GM18951 (cell line): Measurements from ENCODE around the gene CPNE6.

Source experiments
- POLR2A ChIP-seq: IDR thresholded peaks from 4 replicates; pipeline ENCODE4 v1.6.1; 2011; ENCODE audit warnings: mild to moderate bottlenecking; ENCODE audit not compliant: insufficient read length, insufficient read depth; ENCODE audit errors: extremely low read depth
- in situ Hi-C: fragments of 300-500 bp; cut with MboI; formaldehyde crosslinking; loops from one replicate; pipeline ENCODE4 v1.12.0; 2022; ENCODE audit warnings: low sequenced_read_pairs, mixed read lengths, inconsistent platforms; ENCODE audit not compliant: unreplicated experiment

The CPNE6 gene

DNA sequence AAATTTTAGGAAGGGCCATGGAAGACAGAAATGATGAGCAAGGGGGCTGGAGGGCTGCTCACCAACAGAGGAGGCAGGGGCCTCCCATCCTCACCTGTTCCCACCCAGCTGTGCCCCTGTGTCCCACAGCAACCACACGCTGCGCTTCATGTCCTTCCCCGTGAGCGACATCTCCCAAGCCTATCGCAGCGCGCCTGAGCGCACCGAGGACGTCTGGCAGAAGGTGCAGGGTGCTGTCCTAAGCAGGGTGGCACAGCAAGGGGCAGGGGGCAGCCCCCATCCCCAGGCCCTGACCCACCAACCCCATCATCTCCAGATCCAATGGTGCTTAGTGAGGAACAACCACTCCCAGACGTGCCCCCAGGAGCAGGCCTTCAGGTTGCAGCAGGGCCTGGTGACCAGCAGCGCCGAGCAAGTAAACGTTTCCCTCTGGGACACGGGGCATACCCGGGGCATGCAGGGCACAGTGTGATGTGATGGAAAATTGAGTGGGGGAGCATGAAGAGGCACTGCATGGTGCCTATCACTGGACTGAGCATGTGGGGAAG, 11.4 kb upstream of the CPNE6 start:
- no peak for TF ChIP-seq POLR2A
- in situ Hi-C loops: no loop called here

DNA sequence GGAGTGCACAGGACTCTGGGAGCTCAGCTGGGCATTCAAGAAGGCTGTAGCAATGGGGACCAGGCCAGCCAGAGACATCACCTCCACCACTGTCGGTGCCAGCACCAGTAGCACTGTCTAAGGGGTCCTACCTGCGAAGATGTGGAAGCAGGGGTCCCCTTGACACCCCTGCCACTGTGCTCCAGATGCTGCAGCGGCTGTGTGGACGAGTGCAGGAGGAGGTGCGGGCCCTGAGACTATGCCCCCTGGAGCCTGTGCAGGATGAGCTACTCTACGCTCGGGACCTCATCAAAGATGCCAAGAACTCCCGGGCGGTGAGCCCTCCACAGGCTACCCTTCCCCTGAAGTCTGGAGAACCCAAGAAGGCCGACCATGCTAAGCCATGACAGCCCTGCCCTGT, 10.9 kb upstream of the CPNE6 start:
- TF ChIP-seq POLR2A: no peak

DNA sequence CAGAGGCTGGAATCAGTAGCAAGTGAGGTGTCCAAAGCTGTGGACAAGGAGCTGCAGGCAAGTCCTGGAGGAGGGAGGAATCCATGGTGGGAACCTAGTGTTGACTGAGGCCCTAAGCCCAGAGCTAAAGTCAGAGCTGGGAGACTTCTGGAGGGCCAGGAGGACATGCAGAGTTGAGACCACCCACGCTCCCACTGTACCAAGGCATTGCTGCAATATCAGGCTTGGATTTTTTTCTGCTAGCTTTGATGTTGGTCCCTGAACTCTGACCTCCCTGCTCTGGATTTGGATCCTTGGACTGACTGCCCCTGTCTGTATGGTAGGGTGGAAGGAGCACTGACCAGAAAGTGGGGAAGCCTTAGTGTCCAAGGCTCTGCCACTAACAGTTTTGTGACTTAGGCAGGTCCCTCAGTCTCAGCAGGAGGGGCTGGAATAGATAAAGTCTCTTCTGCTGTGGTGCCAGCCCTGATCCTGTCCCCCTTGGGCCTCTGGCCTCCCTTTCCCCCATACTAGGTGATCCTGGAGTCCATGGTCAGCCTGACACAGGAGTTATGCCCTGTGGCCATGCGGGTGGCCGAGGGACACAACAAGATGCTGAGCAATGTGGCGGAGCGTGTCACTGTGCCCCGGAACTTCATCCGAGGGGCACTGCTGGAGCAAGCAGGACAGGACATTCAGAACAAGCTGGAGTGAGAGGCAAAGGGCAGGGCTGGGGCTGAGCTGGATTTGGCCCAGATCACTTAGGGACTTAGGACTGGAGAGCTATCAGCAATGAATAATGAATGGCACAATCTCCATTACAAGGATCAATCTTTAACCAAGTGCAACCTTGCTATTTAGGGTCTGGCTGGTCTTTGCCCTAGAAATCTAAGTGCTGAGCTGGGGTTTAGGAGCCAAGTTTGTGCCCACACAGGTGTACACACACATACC, 10.1 kb upstream of the CPNE6 start:
- TF ChIP-seq POLR2A: no peak
- in situ Hi-C loops: no loop called here

More for the DNA sequence above, 10.9 kb upstream of the CPNE6 start:
- in situ Hi-C loops: no loop called here

DNA sequence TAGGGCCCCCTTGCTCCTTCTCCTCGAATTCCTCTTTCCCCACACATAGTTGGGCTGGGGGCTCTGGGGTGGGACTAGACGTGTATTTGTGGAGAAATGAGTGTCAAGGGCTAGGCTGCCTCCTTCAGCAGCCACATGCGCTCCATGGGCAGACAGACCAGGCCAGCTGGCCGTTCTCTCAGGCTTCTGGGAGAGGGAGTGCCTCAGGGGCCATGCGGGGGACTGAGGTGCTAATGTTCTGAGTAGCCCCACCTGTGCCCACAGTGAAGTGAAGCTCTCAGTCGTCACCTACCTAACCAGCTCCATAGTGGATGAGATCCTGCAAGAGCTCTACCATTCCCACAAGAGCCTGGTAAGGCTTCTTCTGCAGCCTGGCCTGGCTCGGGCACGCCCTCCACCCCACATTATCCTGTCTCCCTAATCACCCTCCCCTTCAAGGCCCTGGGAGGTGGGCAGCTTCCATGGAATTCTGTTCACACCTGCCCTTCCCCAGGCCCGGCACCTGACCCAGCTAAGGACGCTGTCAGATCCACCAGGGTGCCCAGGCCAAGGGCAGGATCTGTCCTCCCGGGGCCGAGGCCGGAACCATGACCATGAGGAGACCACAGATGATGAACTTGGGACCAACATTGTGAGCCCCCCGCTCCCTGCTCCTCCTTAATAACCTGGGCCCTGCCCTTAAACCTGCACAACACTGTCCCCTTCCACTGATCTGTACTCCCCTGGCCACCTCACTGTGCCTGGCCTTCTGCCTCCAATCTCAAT, 9.0 kb upstream of the CPNE6 start:
- TF ChIP-seq POLR2A: no peak

DNA sequence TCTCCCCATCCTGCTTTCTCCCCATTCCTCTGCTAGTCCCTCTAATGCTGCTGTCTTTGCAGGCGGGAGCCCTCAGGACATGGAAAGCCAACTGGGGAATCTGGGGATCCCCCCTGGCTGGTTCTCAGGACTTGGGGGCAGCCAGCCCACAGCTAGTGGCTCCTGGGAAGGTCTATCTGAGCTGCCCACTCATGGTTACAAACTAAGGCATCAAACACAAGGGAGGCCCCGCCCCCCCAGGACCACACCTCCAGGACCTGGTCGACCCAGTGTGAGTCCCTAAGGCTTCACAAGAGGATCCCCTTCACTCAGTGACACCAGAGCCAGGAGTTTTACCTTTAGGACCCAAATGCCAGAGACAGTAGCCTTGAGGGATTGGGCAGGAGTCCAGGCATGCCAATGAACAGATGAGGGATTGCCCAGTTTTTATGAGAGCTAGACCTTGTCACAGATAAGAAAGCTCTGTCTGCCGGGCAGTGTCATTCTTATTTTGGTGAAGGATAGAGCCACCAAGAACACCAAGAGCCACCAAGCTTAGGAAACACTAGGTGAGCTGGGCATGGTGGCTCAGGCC, 8.0 kb upstream of the CPNE6 start:
- in situ Hi-C loops: no loop called here

More for the DNA sequence above, 9.0 kb upstream of the CPNE6 start:
- in situ Hi-C loops: no loop called here

DNA sequence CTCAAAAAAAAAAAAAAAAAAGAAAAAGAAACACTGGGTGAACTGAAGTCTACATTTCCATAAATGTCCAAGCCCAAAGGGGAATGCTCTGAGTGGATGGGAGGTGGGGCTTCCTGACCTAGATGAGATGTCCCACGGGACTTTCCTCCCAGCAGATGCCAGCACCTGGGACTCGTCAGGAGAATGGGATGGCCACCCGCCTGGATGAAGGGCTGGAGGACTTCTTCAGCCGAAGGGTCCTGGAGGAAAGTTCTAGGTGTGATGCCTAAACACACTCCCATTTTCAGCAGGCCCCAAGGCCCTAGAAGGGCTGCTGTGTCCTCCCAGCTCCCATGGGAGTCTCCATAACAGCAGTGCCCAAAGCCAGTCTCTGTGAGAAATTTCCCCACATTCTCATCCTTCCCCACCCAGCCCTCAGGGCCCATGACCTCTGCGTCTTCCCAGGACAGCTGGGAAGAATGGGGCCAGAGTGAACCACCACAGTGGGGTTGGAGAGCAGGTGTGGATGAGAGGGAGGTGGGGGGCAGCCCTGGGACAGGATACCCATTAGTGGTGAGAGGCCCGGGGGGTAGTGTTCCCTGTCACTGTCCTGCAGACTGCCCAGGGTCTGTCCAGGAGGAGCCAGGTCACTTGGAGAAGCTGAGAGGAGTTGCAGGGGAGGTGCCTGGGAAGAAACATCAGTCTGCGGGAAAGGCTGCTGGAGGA, 7.1 kb upstream of the CPNE6 start:
- no peak for TF ChIP-seq POLR2A

More for the DNA sequence above, 8.0 kb upstream of the CPNE6 start:
- no peak for TF ChIP-seq POLR2A

DNA sequence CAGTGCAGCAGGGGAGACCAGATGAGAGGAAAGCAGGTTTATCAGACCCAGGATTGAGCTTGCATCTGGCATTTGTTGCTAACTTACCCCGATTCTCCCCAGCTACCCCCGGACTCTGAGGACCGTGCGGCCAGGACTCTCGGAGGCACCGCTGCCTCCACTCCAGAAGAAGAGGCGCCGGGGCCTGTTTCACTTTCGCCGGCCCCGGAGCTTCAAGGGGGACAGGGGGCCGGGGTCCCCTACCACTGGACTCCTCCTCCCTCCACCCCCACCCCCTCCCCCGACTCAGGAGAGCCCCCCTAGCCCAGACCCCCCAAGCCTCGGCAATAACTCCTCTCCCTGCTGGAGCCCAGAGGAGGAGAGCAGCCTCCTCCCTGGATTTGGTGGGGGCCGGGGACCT, 6.5 kb upstream of the CPNE6 start:
- in situ Hi-C loops: no loop called here
- TF ChIP-seq POLR2A: no peak

More for the DNA sequence above, 7.1 kb upstream of the CPNE6 start:
- in situ Hi-C loops: no loop called here

DNA sequence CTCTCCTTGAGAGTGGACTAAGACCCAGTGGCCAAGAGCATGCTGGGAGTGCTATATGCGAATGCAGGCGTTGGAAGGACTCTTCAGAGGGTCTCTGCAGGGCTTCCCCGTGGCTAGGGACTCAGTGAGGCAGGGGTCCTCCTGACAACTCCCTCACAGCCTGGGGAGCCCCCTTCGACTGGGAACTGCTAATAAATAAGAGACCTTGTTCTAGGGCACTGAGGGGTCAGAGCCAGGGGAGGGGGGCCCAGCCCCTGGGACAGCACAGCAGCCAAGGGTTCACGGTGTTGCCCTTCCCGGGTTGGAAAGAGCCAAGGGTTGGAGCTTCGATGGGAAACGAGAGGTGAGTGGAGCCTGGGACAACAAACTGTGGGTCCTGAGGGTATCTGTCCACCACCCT, 6.0 kb upstream of the CPNE6 start:
- TF ChIP-seq POLR2A: no peak
- in situ Hi-C loops: no loop called here

DNA sequence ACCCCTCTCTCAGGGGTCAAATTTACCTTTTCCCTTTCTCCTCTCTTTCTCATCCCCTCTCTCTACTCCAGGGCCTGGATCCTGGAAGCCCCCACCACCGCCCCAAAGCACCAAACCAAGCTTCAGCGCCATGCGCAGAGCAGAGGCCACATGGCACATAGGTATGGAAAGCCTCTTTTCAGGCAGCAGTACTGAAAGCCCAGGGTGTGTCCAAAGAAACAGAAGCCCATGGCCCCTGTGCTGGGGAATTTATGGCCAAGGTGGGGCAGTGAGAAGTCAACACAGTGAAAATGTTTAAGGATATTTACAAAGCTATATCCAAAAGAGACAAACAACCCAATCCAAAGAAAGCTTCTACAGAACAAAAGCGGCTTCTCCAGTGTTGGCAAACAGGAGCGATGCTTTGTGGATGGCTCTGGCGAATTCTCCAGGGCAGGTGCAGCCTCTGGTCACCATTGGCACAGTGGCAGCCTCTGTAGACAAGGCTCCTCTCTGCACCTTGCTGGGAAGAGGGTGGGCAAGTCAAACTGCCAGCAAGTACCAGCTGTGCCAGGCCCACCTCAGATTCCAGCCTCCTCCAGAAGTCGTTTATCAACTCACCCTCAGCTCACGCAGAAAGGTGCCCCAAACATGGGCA, 4.7 kb upstream of the CPNE6 start:
- no peak for TF ChIP-seq POLR2A
- in situ Hi-C loops: no loop called here

DNA sequence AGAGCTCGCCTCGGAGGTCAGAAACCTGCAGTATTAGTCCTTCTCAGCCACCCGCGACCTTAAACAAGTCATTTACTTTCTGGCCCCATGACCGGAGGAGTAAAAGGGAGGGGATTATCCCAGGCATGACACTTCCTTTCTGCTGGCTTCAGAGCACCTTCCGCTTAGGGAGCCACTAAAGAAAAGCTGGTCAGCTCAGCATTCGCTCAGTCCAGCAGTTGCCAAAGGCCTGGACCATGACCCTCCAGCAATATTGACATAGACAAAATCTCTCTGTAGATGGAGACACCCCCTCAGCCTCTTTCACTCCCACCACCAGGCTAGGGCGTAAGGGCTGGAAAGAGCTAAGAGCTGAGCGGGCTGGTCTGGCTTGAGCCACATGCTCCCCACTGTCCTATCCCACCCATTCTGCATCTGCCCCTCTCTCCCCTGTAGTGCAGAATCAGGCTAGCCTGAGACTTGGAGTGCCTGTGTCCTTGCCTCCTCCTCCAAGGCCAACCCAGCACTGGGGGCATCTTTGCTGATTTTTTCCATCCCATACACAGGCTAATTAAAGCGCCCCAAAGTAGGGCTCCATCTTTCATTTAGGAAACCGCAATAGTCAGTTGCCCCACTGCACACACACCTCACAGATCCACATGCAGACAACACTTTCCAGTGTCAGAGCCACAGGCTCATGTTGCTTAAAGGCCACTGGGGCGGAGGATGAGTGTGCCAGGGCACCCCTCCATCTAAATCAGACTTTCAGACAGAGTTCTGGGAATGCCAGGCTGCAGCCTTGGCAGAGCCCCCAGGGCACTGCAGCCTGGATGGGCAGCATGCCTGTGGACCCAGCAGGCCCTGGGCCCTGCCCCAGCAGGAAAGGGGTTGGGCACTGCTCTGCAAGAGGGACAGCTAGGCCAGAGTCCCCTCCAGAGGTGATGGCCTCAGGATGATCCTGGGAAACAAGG, 4.0 kb upstream of the CPNE6 start:
- TF ChIP-seq POLR2A: no peak
- in situ Hi-C loops: no loop called here

DNA sequence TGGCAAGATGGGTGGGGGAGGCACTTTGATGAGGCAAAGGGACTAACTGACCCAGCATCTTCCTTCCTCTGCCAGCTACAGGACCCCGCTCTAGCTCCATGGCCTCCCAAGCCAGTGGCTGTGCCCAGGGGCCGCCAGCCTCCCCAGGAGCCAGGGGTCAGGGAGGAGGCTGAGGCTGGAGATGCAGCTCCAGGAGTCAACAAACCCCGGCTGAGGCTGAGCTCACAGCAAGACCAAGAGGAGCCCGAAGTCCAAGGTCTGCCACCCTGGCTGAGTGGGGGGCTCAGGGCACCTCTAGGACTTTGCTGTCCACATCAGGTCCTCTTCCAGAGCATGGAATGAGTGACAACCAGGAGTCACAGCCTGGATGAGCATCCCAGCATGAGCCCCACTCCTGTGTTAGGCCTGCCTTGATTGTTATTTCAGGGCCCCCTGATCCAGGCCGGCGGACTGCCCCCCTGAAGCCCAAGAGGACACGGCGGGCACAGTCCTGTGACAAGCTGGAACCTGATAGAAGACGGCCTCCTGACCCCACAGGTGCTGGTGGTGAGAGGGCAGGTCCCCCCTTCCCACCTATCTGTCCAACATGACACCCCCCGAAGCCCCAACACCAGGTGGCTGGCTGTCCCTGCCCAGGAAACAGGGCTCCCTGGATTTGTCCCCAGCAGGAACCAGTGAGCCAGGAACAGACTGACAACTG, 2.5 kb upstream of the CPNE6 start:
- in situ Hi-C loops: no loop called here
- TF ChIP-seq POLR2A: no peak
